DND-41 (cell line): Measurements from ENCODE around the gene KCNK17.
A peak's percentile ranks its signal among the peaks of the same experiment; 100 is the strongest.

Experiments
- ATAC-seq: fragments of 200-7000 bp; cut with Tn5 transposase; 3 replicates; pipeline ENCODE4 v1.9.1; 2021; ENCODE audit warnings: low read depth; ENCODE audit not compliant: insufficient read depth
- DNase-seq: peaks from one replicate; pipeline ENCODE4 v3.0.0-alpha.2; 2020
- H2AFZ ChIP-seq: 2 replicates; pipeline ENCODE4 v1.6.0; 2012; ENCODE audit warnings: low read depth, low read length
- H3K27ac ChIP-seq: 2 replicates; pipeline ENCODE4 v1.5.1; 2012; ENCODE audit warnings: low read length, inconsistent platforms
- H3K27me3 ChIP-seq: fragments of 200-600 bp; sonication (generic); 2 replicates; pipeline ENCODE4 v1.6.0; 2012; ENCODE audit warnings: low read length, mild to moderate bottlenecking, inconsistent platforms; ENCODE audit not compliant: insufficient read depth, poor library complexity
- H3K36me3 ChIP-seq: 2 replicates; pipeline ENCODE4 v1.5.1; 2012; ENCODE audit warnings: low read length, inconsistent platforms; ENCODE audit not compliant: insufficient read depth
- H3K4me1 ChIP-seq: 2 replicates; pipeline ENCODE4 v1.5.1; 2012; ENCODE audit warnings: mild to moderate bottlenecking, low read length; ENCODE audit not compliant: insufficient read depth
- H3K4me2 ChIP-seq: 2 replicates; pipeline ENCODE4 v1.6.0; 2012; ENCODE audit warnings: mild to moderate bottlenecking, moderate library complexity, low read length, inconsistent platforms; ENCODE audit not compliant: insufficient read depth
- H3K4me3 ChIP-seq, 2 experiments: fragments of 200-600 bp in 1 of 2; shearing (Covaris generic) in 1 of 2; 2 replicates each; pipeline ENCODE4 v1.5.1; 2012 to 2016; ENCODE audit warnings: inconsistent platforms in 2 of 2, low read length in 2 of 2, mild to moderate bottlenecking in 2 of 2, low read depth in 1 of 2, moderate library complexity in 1 of 2
- H3K79me2 ChIP-seq: 2 replicates; pipeline ENCODE4 v1.6.0; 2012; ENCODE audit warnings: low read length, inconsistent platforms; ENCODE audit not compliant: insufficient read depth
- H3K9ac ChIP-seq: 2 replicates; pipeline ENCODE4 v1.6.0; 2012; ENCODE audit warnings: low read depth, mild to moderate bottlenecking, inconsistent platforms, low read length, moderate library complexity
- H3K9me3 ChIP-seq: 2 replicates; pipeline ENCODE4 v1.5.1; 2012; ENCODE audit warnings: low read length, moderate library complexity, mild to moderate bottlenecking, inconsistent platforms; ENCODE audit not compliant: insufficient read depth, severe bottlenecking
- H4K20me1 ChIP-seq: 2 replicates; pipeline ENCODE4 v1.6.0; 2012; ENCODE audit warnings: low read length; ENCODE audit not compliant: insufficient read depth
- CTCF ChIP-seq: IDR thresholded peaks from 2 replicates; pipeline ENCODE4 v1.5.1; 2012; ENCODE audit warnings: borderline replicate concordance, low read length, moderate library complexity, mild to moderate bottlenecking; ENCODE audit not compliant: poor library complexity, severe bottlenecking; ENCODE audit errors: extremely low read depth
- EZH2 ChIP-seq: IDR thresholded peaks from 3 replicates; pipeline ENCODE4 v1.6.1; 2012; ENCODE audit warnings: borderline replicate concordance, low read depth, mild to moderate bottlenecking, moderate library complexity, low read length, inconsistent platforms; ENCODE audit not compliant: severe bottlenecking

KCNK17 gene

DNA sequence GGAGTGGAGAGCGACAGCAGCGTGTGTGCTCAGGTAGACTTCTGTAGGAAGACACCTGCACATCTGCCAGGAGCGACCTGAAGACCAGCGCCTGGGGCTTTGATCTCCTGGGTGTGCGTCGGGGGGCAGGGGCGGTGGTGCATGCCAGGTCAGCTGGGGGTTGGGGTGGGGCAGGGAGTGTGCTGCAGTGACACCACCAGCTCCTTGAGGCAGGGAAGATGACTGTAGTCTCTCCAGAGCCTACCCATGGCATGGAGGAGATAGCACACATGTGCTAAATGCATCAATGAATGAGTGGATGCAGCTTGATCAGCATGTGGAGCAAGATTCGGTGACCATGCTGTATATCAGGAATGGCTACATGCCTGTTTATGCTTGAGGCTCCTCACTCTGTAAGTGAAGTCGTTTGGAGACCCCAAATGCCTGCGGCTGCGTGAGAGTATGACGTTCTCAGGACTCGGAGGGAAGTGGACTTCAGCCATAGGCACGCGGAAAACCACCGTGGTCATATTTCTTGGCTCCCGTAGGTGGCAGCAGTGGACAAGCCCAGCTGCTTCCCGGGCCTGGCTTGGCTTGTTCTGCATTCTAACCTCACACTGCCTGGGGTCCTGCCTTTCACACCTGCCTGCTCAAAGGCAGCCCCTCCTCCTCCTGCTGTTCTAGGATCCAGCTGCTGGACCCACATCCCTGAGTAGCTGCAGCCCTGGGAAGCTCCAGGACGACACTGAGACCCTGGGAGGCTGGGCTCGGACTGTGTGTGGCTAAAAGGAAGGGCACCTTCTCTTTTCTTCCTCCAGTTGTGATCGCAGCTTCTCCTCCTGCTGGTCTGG, 47.7 kb upstream of the KCNK17 start:
- H3K36me3 ChIP-seq: no peaks in the 10 kb centered on the region
- peak; percentile 59 for DNase-seq
- no peaks in the 10 kb centered on the region for H3K79me2 ChIP-seq
- H3K27ac ChIP-seq: no peak overlapping the region
- TF ChIP-seq CTCF (peak; percentile 82), EZH2 (no peak)
- H3K9ac ChIP-seq: no peak overlapping the region
- no peaks in the 10 kb centered on the region for H3K4me1 ChIP-seq
- no peaks in the 10 kb centered on the region for H3K9me3 ChIP-seq
- peak; percentile 86 for ATAC-seq
- H4K20me1 ChIP-seq: no peaks in the 10 kb centered on the region
- 0 out of 2 replicates have a peak overlapping the region, but pooled peaks have one; percentile 33 for H2AFZ ChIP-seq
- H3K27me3 ChIP-seq: no peaks in the 10 kb centered on the region
- no peak overlapping the region for H3K4me3 ChIP-seq
- H3K4me2 ChIP-seq: no peak overlapping the region

- no peak overlapping the region for H2AFZ ChIP-seq
- no peak overlapping the region for H3K4me2 ChIP-seq
- H3K9ac ChIP-seq: no peak overlapping the region
- H3K4me1 ChIP-seq: no peaks in the 10 kb centered on the region
- no peaks in the 10 kb centered on the region for H3K79me2 ChIP-seq
- H4K20me1 ChIP-seq: no peaks in the 10 kb centered on the region
- DNase-seq (no peak), ATAC-seq (no peak)
- H3K9me3 ChIP-seq: no peaks in the 10 kb centered on the region
- no peak overlapping the region for H3K27ac ChIP-seq
- H3K36me3 ChIP-seq: no peaks in the 10 kb centered on the region
- no peaks in the 10 kb centered on the region for H3K27me3 ChIP-seq
- TF ChIP-seq EZH2: no peak
- TF ChIP-seq CTCF: no peak
- no peak overlapping the region for H3K4me3 ChIP-seq
Measured at GRCh38 chr6:39360378-39360777, 46.2 kb upstream of the KCNK17 start.

- H3K4me1 ChIP-seq: no peaks in the 10 kb centered on the region
- H3K36me3 ChIP-seq: no peaks in the 10 kb centered on the region
- no peak overlapping the region for H3K9ac ChIP-seq
- 0 out of 3 replicates have a peak, but pooled peaks have one; percentile 49 for ATAC-seq
- no peaks in the 10 kb centered on the region for H4K20me1 ChIP-seq
- no peak overlapping the region for H3K4me2 ChIP-seq
- no peak for TF ChIP-seq CTCF
- no peak for TF ChIP-seq EZH2
- no peak overlapping the region for H3K4me3 ChIP-seq
- no peak overlapping the region for H3K27ac ChIP-seq
- no peaks in the 10 kb centered on the region for H3K79me2 ChIP-seq
- H2AFZ ChIP-seq: no peak overlapping the region
- H3K27me3 ChIP-seq: no peaks in the 10 kb centered on the region
- no peaks in the 10 kb centered on the region for H3K9me3 ChIP-seq
- no peak for DNase-seq
Measured at GRCh38 chr6:39357998-39358686, 43.9 kb upstream of the KCNK17 start.
